HG02973 (cell line): ENCODE data around the gene PCDHA1.

Experiments used
- ATAC-seq: cut with Tn5 transposase; IDR thresholded peaks from one replicate; pipeline ENCODE4 v1.9.1; 2021; ENCODE audit warnings: moderate library complexity; ENCODE audit not compliant: unreplicated experiment

The PCDHA1 gene

DNA sequence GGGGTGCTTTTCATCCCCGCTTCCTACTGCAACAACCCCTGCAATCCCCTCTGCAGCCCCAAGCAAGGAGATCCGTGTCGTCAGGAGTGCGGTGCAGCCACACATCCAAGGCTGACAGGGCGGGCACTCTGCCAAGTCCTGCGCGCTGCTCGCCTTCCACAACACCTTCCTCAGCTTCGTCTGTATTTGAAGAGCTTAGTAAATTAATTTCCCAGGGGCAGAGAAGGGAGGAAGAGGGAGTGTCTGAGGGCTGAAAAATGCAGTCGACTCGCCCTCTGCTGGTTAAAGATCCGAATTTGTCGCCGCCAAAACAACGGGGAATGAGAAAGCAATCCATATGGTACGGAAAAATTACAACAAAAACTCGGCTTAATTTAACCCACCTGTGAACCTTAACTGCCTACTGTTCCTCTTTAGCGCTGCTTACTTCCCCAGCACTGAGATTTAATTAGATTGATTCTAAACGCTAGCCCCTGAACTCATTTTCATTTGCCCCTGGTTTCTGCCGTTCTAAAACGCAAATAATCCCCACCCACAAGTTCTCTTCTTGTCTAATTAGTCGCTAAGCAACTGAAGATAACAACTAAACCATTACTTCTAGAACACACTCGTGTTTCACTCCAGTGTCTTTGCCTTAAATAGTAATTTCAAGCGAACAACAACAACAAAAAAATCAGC, 254.3 kb downstream of the PCDHA1 start:
- ATAC-seq = no peak

GRCh38 chr5:141040771-141041426, 255.0 kb downstream of the PCDHA1 start:
- peak; percentile 62 for ATAC-seq

DNA sequence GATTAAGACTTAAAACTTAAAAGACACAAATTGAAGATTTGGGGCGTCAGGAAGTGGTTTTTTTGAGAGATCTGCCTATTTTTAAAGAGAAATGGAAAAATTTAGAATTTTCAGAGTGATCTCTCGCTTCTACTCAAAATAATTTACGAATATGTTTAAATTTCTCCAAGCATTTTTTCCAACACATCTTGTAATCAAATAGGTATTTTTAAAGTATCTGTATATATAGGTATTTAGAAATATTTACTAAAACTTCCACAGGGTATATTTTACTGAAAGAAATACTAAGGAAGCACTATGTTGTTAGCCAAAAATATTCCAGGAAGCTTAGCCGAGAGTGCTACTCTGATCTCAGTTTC, 255.5 kb downstream of the PCDHA1 start:
- ATAC-seq = no peak

- ATAC-seq = no peak
These were observed 256.6 kb downstream of the PCDHA1 start for GRCh38 chr5:141042555-141042954.

DNA sequence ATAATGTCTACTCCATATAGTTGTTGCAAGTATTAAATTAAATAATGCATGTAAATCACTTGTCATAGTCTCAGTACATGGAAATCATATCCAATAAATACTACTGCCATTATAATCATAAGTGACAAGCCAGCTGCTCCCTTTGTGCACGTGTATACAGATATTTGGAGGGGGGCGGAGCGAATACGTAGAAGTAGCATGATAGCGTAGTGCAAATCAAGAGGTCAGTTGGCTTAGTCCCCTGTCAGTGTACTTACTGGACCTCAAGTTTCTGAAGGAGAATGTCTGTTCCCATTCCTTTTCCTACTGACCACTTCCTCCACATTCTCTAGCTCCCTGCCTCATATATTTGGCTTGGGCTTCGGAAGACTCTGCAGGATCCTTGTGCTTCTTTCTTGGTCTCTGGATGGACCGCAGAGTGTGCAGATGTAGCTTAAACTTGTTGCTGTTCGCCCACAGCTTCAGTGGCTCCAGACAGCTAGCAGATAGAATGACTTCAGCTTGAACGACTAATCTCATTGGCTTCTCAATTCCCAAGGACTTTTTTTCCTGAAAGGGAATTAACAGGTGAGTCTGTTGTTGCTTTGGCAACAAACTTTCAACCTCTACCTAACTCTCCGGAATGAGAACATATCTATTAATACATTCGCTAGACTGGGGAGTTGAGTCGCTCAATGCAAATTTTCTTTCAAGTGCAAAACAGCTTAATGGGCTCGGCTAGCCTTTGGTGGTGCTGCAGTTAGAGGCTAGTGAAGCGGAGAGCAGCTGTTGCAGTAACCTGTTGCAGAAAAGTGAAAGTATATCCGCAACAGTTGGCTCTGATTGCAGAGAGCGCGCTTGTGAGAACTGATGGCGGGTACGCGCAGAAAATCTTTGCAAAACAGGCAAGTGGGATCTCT, 264.9 kb downstream of the PCDHA1 start, which contains the start of gene PCDHB1:
PCDHB1 (plus strand) TSS at position 753 of the 899 bp plus-strand sequence; CDS start at position 850, 97 bp downstream.
- no peak for ATAC-seq

DNA sequence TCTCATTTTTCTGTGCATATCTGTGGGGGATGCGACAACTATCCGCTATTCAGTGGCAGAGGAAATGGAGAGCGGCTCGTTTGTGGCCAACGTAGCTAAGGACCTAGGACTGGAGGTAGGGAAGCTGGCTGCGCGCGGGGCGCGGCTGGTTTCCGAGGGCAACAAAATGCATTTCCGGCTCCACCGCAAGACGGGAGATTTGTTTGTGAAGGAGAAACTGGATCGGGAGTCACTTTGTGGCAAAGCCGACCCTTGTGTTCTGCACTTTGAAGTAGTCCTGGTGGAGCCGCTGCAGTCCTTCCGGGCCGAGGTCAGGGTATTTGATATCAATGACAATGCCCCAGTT, 265.6 kb downstream of the PCDHA1 start:
- ATAC-seq = no peak
